Measurements from ENCODE around the gene SPATA2.

- TF ChIP-seq CTCF (IDR thresholded peaks at IDR 0.05; ENCODE audit: borderline replicate concordance, extremely low read depth, low read length, poor library complexity, severe bottlenecking) (no peak), EZH2 (IDR thresholded peaks at IDR 0.05; ENCODE audit: borderline replicate concordance, low read depth, low read length, severe bottlenecking) (no peak)
Observed at GRCh38 chr20:49951151-49951550, 35.8 kb upstream of the SPATA2 start.

Data from DND-41 (cell line).